Stimulated activated CD8-positive, alpha-beta memory T cell treated with anti-CD3 and anti-CD28 coated beads, Interleukin-12 subunit alpha, Interleukin-12 subunit beta, amount 100 ng/mL, for 4 hours (primary cell): ENCODE results near the gene APOE.
"Not testable (repeated sequence)": the region's sequence is repeated elsewhere in the genome, so short reads cannot be mapped to it uniquely, and the experiment has no call there.

Experiments
- DNase-seq: peaks from one replicate; pipeline ENCODE4 v3.0.0-alpha.2; 2020; ENCODE audit warnings: low read depth

Gene APOE

GRCh38 chr19:44884566-44884965, 21.0 kb upstream of the APOE start:
- no peak for DNase-seq

DNA sequence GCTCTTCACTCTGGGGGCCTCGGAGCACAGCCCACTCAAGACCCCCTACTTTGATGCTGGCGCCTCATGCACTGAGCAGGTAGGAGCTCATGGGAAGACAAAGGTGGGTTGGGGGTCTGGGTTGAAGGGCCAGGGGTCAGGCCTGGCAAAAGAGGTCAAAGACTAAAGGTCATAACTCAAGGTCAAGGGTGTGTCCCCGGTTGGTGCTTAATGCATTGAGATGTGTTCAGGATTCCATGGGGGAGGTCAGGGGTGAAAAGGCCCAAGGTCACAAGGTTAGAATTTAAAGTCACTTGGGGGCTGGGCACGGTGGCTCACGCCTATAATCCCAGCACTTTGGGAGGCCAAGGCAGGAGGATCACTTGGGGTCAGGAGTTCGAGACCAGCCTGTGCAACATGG, 19.5 kb upstream of the APOE start:
- DNase-seq, result no peak

DNA sequence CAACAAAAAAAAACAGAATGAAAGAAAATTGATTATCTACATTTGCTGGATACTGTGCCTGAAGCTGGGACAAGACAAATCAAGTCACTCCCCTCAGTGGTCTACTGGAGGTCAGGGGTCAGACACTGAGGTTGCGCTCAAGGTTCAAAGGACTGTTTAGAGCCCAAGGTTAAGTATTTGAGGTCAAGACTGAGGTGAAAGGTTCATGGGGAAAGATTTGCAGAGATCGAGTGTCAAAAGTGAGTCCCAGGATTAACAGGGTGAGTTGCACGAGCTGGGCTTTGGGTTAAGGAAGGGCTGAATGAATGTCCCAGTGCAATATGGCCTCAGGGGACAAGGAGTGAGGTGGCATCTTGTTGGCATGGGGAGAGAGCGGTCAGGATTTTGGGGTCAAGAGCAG, 17.9 kb upstream of the APOE start:
- no peak for DNase-seq

GRCh38 chr19:44888335-44888734, 17.3 kb upstream of the APOE start:
- not testable (repeated sequence) for DNase-seq

- DNase-seq, result no peak
These were observed 15.7 kb upstream of the APOE start for GRCh38 chr19:44889830-44890365.

GRCh38 chr19:44890366-44891015, 15.1 kb upstream of the APOE start:
- DNase-seq, result no peak

DNA sequence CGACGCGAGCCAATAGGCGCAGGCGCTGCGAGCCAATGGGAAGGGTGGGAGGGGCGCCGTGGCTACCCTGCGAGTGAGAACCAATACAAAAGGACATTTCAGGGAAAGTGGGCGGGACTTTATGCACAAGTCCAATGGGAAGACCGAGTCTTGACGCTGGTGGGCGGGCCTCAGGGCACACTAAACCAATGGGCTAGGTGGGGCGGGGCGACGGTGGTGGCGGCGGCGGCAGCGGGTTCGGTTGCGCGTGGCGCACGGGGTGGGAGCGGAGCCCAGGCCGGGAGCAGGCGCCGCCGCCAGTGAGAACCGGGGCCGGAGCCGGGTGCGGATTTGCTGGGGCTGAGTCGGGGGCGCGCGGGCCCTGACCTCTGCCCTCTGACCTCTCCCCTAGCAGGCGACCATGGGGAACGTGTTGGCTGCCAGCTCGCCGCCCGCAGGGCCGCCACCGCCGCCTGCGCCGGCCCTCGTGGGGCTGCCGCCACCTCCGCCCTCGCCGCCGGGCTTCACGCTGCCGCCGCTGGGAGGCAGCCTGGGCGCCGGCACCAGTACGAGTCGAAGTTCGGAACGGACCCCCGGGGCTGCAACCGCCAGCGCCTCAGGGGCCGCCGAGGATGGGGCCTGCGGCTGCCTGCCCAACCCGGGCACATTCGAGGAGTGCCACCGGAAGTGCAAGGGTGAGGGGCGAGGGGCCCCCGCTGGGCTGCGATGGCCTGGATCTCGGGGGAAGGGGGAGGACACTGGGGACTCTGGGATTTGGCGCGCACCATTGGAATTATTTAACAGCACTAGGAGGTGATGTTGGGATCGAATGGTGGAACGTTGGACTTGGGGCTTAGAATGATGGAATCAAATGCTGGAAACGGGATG, 14.3 kb upstream of the APOE start, which contains the start of gene TOMM40:
TSS of gene TOMM40 (plus strand) at position 239 of the 867 bp plus-strand sequence. CDS start at position 401, 162 bp downstream.
- DNase-seq, result peak; percentile 100

DNA sequence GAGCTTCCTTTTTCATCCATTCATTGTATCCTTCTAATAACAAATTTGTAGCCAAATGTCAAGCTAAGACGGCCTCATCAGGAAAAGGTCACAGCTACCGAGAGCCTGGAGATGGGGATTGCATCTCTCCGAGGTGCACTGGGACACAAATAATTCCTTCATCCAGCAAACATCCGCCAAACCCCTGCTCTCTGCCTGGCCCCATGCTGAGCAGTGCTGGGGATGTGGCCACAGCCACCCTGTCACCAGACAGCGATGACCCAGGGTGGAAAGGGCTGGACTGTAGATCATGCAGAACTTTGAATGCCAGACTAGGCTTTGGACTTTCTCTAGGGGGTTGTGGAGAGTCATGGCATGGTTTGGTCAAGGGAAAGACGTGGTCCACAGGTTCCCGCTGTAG, 12.7 kb upstream of the APOE start:
- DNase-seq, result no peak

GRCh38 chr19:44893332-44894051, 12.1 kb upstream of the APOE start:
- no peak for DNase-seq

GRCh38 chr19:44894052-44894400, 11.6 kb upstream of the APOE start:
- DNase-seq, result no peak

DNA sequence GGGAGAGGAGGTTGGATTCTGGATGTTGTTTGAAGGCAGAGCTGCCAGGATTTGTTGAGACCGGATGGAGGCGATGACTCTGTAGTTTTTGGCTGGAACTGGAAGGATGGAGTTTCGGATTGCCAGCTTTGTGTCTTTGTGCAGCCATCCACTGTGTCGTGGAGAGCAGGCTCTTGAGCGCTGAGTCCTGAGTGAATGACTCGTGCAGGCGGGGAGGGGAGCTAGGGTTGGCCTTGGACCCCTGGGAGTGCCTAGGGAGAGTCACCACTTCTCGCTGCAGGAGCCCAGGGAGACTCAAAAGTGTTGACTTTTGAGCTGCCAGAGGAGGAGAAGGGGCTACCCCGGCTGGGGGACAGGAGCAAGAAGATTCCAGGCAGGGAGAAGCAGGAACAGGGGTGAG, 10.7 kb upstream of the APOE start:
- no peak for DNase-seq

GRCh38 chr19:44897835-44898234, 7.8 kb upstream of the APOE start:
- DNase-seq, result no peak

DNA sequence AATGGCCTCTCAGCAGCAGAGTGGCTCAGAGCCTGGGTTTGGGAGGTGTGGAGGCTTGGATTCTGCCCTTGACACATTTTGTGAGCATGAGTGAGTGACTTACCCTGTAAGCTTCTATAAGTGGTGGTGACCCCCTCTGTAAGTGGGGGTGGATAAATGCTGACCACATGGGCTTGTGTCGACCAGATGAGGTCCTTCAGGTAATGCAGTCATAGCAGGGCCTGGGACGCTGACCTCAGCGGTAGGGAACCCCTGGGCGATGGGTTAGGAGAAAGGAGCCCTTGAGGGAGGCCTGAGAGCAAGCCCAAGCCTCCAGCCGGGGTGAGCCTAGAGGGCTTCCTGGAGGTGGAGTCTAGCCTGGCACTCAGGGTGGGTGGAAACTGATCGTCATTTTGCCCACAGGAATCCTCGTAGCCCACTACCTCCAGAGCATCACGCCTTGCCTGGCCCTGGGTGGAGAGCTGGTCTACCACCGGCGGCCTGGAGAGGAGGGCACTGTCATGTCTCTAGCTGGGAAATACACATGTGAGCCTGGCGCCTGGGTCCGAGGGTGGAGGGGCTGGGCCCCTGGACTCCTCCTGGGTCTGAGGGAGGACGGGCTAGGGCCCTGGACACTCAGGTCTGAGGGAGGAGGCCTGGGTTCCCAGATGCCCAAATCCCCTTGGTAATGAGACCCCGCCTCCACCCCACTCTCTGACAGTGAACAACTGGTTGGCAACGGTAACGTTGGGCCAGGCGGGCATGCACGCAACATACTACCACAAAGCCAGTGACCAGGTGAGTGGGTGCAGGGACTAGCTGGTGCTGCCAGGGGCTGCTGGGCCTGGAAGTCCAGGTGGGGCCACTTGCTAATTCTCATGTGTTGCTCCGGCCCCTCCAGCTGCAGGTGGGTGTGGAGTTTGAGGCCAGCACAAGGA, 5.0 kb upstream of the APOE start:
- no peak for DNase-seq

- DNase-seq, result no peak
These were observed 2.4 kb upstream of the APOE start for GRCh38 chr19:44903216-44903601.

DNA sequence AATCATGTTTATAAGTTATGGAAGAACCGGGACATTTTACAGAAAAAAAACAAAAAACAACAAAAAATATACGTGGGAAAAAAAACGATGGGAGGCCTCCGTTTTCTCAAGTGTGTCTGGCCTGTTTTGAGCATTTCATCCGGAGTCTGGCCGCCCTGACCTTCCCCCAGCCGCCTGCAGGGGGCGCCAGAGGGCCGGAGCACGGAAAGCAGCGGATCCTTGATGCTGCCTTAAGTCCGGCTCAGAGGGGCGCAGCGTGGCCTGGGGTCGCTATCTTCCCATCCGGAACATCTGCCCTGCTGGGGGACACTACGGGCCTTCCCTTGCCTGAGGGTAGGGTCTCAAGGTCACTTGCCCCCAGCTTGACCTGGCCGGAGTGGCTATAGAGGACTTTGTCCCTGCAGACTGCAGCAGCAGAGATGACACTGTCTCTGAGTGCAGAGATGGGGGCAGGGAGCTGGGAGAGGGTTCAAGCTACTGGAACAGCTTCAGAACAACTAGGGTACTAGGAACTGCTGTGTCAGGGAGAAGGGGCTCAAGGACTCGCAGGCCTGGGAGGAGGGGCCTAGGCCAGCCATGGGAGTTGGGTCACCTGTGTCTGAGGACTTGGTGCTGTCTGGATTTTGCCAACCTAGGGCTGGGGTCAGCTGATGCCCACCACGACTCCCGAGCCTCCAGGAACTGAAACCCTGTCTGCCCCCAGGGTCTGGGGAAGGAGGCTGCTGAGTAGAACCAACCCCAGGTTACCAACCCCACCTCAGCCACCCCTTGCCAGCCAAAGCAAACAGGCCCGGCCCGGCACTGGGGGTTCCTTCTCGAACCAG, 1.8 kb upstream of the APOE start:
- peak; percentile 42 for DNase-seq

DNA sequence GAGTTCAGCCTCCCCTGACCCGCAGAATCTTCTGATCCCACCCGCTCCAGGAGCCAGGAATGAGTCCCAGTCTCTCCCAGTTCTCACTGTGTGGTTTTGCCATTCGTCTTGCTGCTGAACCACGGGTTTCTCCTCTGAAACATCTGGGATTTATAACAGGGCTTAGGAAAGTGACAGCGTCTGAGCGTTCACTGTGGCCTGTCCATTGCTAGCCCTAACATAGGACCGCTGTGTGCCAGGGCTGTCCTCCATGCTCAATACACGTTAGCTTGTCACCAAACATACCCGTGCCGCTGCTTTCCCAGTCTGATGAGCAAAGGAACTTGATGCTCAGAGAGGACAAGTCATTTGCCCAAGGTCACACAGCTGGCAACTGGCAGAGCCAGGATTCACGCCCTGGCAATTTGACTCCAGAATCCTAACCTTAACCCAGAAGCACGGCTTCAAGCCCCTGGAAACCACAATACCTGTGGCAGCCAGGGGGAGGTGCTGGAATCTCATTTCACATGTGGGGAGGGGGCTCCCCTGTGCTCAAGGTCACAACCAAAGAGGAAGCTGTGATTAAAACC, 1.1 kb upstream of the APOE start:
- no peak for DNase-seq

DNA sequence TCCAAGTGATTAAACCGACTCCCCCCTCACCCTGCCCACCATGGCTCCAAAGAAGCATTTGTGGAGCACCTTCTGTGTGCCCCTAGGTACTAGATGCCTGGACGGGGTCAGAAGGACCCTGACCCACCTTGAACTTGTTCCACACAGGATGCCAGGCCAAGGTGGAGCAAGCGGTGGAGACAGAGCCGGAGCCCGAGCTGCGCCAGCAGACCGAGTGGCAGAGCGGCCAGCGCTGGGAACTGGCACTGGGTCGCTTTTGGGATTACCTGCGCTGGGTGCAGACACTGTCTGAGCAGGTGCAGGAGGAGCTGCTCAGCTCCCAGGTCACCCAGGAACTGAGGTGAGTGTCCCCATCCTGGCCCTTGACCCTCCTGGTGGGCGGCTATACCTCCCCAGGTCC, 2.0 kb downstream of the APOE start:
- DNase-seq, result no peak

- no peak for DNase-seq
These were observed 2.7 kb downstream of the APOE start for GRCh38 chr19:44908074-44908835.

GRCh38 chr19:44908836-44909261, 3.3 kb downstream of the APOE start:
- no peak for DNase-seq

GRCh38 chr19:44909775-44910174, 4.2 kb downstream of the APOE start:
- no peak for DNase-seq
